AG04450 (cell line): ENCODE data around the gene PTPN9. TPM values are rescaled to one million over a fixed set of nuclear protein-coding genes. Genes with fewer than 3 reads are reported as not detected.

Source experiments
- CTCF ChIA-PET: fragments of 300-600, 350-600 bp; formaldehyde crosslinking; extraction: SDS; loops from one replicate; lab custom pipeline; 2022; ENCODE audit warnings: antibody characterized with exemption, inconsistent platforms; lab: Charles Lee
- POLR2A ChIA-PET: fragments of 350-600 bp; formaldehyde crosslinking; extraction: SDS; loops from one replicate; lab custom pipeline; 2021; ENCODE audit warnings: antibody characterized with exemption, inconsistent platforms; lab: Yijun Ruan, JAX
- DNase-seq: peaks from one replicate; pipeline ENCODE4 v3.0.0-alpha.2; 2011; ENCODE audit warnings: low read depth, low spot score
- H3K27ac ChIP-seq: one replicate; pipeline ENCODE4 v1.5.1; 2012; ENCODE audit warnings: low read depth, low read length, control low read depth
- H3K27me3 ChIP-seq: one replicate; pipeline ENCODE4 v1.6.0; 2012; ENCODE audit warnings: low read length; ENCODE audit not compliant: control insufficient read depth, insufficient read depth
- H3K4me3 ChIP-seq: 2 replicates; pipeline ENCODE4 v1.5.1; 2011; ENCODE audit warnings: mild to moderate bottlenecking, low read depth, low read length, control low read depth
- H3K9me3 ChIP-seq: 2 replicates; pipeline ENCODE4 v1.5.1; 2012; ENCODE audit warnings: low read length; ENCODE audit not compliant: control insufficient read depth, insufficient read depth
- polyA plus RNA-seq: library from polyadenylated mRNA; depleted of rRNA; stranded (reverse); fragments of >200 nt; gene quantifications from 2 replicates; pipeline ENCODE4 v1.2.3, GENCODE V29; 2011
- TF ChIP-seq, protein P1 (sequence below): IDR thresholded peaks from 2 replicates; pipeline ENCODE4 v1.5.1; 2011; ENCODE audit warnings: low read depth, low read length, control low read depth, inconsistent platforms

Gene PTPN9
- polyA plus RNA-seq, 1 experiment = 49.6 TPM

DNA sequence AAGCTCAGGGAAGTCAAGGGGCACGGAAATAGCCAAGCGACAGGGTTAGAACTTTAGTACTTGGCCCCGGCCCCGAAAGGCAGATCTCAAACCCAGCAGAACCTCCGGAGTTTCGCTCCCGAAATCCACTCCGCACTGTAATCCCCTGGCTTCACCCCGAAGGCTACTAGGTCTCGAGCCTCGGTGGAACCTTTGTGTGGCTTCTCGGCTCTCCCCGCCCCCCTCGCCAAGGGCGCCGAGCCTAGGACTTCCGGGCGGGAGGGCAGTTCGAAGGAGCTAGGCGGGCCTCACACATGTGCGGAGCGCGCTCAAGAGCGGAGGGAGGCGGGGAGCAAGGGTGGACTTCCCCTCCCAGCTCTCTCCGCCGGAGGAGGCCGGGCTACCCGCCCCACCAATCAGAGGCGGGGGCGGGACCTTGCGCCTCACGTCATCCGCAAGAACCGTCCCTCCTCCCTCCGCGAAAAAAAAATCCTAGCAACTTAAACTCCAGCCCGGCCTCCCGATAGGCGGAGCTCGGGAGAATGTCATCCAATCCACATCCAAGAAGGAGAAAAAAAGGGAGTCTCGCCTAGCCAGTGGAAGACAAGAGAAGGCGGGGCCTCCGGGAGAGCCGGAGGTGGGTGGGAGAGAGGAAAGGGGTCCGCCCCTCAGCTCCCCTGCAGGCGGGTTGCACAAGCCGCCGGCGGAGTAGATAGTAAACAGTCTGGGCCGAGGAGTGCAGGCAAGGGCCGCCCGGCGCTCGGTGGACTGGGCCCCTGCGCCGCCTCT, 125.2 kb downstream of the PTPN9 start:
- peak; percentile 100 for DNase-seq
- ChIA-PET CTCF (interaction anchor here (0.5 to 1.0 kb wide), 2 partner anchors 86 to 230 kb away, joined by 3 to 6 read pairs; no protein-coding TSS in a partner anchor), POLR2A (interaction anchor here (0.5 to 2.5 kb wide), 10 partner anchors 26 to 390 kb away, joined by 3 to 18 read pairs (median 3); partner anchors contain the start of genes IMP3, MAN2C1 and SNUPN)
- H3K27me3 ChIP-seq = no peaks in the 10 kb centered on the region
- H3K9me3 ChIP-seq = no peaks in the 10 kb centered on the region; the same call in 1 of the 2 replicates
- TF ChIP-seq, protein P1, sequence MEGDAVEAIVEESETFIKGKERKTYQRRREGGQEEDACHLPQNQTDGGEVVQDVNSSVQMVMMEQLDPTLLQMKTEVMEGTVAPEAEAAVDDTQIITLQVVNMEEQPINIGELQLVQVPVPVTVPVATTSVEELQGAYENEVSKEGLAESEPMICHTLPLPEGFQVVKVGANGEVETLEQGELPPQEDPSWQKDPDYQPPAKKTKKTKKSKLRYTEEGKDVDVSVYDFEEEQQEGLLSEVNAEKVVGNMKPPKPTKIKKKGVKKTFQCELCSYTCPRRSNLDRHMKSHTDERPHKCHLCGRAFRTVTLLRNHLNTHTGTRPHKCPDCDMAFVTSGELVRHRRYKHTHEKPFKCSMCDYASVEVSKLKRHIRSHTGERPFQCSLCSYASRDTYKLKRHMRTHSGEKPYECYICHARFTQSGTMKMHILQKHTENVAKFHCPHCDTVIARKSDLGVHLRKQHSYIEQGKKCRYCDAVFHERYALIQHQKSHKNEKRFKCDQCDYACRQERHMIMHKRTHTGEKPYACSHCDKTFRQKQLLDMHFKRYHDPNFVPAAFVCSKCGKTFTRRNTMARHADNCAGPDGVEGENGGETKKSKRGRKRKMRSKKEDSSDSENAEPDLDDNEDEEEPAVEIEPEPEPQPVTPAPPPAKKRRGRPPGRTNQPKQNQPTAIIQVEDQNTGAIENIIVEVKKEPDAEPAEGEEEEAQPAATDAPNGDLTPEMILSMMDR = no peak
- H3K27ac ChIP-seq = peak overlapping the region; percentile 98
- peak overlapping the region; percentile 85 for H3K4me3 ChIP-seq

DNA sequence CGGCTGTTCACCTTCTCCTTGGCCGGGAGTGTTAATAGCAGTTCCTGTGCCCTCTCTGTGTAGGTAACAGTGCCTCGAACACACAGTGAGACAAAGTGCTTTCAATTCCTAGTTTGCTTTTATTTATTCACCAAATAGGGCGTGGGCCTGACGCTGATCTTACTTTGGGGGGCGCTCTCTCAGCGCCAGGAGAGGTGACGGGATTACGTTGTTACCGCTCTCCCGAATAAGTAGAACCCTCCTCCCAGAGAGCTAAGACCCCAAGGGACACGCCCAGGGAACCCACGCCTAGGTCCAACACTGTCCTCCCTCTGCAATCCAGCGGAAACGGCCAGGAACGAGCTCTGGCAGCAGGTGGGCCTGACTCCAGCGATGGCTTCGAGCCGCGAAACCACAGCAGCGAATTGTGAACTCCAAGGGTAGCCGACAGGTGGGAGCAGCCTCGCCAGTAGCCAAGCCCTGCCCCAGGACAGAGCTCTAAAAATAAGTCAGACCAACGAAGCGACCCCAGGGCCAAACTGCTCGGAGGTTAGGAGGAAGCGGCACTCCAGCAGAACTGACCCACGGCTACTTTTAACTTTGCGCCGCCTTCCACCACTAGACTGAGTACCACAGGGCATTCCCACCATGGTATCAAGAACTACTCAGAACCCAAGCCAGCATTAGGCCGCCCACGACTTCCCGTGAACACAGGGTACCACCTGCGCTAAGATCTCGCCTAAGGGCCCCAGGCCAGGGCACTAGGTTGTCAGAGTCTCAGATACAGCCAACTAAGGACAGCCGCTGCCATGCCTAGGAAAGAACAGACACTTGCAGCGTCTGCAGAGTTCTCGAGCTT, 126.0 kb downstream of the PTPN9 start:
- POLR2A ChIA-PET = interaction anchor here (0.5 to 3.0 kb wide), 5 partner anchors 85 to 201 kb away, joined by 3 to 25 read pairs (median 3); partner anchors contain the start of genes MAN2C1 and SNUPN
- CTCF ChIA-PET = interaction anchor here (1.0 to 1.7 kb wide), 2 partner anchors 58 to 85 kb away, joined by 4 to 6 read pairs; no protein-coding TSS in a partner anchor
- Histone ChIP-seq H3K27ac (peak overlapping the region; percentile 98), H3K27me3 (no peaks in the 10 kb centered on the region), H3K9me3 (no peaks in the 10 kb centered on the region; the same call in 1 of the 2 replicates), H3K4me3 (peak overlapping the region; percentile 74)
- no peak for DNase-seq
- TF ChIP-seq, protein P1 = 0 out of 2 replicates have a peak, but pooled peaks have one; percentile 6

DNA sequence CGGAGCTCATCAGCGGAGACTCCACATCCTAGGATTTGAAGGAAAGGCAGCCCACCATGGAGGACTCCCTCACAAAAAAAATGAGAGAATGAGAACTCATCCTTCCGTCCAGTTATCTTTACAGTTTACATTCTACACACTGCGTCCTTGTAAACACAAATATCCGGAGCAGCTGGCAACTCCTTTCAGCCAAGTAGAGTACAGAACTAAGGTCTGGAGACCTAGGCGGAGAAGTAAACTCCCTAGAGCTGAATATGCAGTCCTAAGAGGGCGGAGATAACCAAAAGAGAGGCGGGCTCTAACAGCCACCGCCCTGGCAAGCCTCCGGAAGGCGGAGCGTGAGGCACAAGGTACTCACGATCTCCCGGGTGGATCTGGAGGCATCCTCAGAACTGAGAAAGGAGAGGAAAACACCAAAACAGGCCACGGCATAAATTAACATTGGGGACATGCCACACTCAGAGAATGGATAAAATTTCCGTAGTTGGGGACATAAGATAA, 126.7 kb downstream of the PTPN9 start:
- ChIA-PET POLR2A (interaction anchor here (0.5 to 3.0 kb wide), 10 partner anchors 9 to 209 kb away, joined by 3 to 25 read pairs (median 4); partner anchors contain the start of genes IMP3, MAN2C1 and PTPN9), CTCF (interaction anchor here (1.4 to 3.0 kb wide), 3 partner anchors 11 to 85 kb away, joined by 3 to 35 read pairs (median 4); partner anchors contain the start of gene MAN2C1)
- Histone ChIP-seq H3K9me3 (no peaks in the 10 kb centered on the region; the same call in 1 of the 2 replicates), H3K27ac (peak overlapping the region; percentile 98), H3K27me3 (no peaks in the 10 kb centered on the region), H3K4me3 (peak overlapping the region; percentile 74)
- TF ChIP-seq, protein P1 = no peak
- DNase-seq = peak; percentile 41

DNA sequence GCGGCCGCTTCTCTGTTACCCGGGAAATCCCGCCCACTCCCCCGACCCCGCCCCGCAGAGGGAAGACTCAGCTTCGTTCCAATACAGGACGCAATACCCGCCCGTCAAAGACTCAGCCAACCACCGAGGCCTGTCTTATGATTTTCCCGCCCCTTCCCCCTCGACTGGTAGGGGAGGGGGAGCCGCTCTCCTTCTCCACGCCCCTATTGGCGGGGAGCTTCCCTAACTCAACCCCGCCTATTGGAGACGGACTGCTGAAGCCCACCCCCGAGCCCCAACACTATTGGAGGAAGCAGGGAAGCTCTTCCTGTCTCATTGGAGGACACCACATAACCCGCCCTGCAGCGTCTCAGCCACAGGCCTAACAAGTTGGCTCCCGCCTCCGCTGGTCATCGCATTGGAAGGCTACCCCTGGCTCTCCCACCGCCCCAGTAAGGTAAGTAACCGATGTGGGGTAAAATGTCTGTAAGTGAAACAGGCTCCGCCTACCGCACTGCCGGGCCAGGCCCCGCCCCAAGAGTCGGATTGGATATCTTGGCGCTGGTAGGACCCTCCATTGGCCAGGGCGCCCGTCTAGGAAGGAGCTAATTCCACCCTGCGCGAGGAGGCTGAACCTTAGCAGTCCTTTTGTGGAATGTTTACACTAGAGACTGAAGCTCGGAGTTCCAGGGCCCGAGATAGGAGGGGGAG, 127.3 kb downstream of the PTPN9 start, which contains the start of gene SIN3A:
TSS of gene SIN3A (minus strand) at position 17 of the 690 bp plus-strand sequence. CDS start 21,315 bp downstream, outside the sequence.
- Histone ChIP-seq H3K27ac (peak within 1 kb of the TSS; percentile 98), H3K27me3 (no peaks in the 10 kb centered on the region), H3K9me3 (no peaks in the 10 kb centered on the region; the same call in 1 of the 2 replicates), H3K4me3 (peak within 1 kb of the TSS; percentile 96)
- TF ChIP-seq, protein P1 = no peak
- DNase-seq = peak; percentile 100
- ChIA-PET POLR2A (interaction anchor here (0.5 to 3.0 kb wide), 15 partner anchors 8 to 423 kb away, joined by 3 to 25 read pairs (median 4); partner anchors contain the start of genes IMP3, MAN2C1 and PTPN9), CTCF (interaction anchor here (0.6 to 3.0 kb wide), 7 partner anchors 11 to 1455 kb away, joined by 3 to 35 read pairs (median 3); partner anchors contain the start of gene MAN2C1)
